GM18867 (cell line): ENCODE measurements around the gene C1orf174.

Experiments used
- ATAC-seq: cut with Tn5 transposase; IDR thresholded peaks from one replicate; pipeline ENCODE4 v1.9.1; 2021; ENCODE audit warnings: mild to moderate bottlenecking, moderate library complexity; ENCODE audit not compliant: unreplicated experiment

The C1orf174 gene

GRCh38 chr1:3898475-3898735, 1.7 kb downstream of the C1orf174 start:
- ATAC-seq, result no peak

GRCh38 chr1:3896396-3897000, 3.6 kb downstream of the C1orf174 start:
- no peak for ATAC-seq

GRCh38 chr1:3895951-3896325, 4.1 kb downstream of the C1orf174 start:
- no peak for ATAC-seq

- ATAC-seq, result no peak
These were observed 4.7 kb downstream of the C1orf174 start for GRCh38 chr1:3895279-3895950.

- no peak for ATAC-seq
These were observed 5.3 kb downstream of the C1orf174 start for GRCh38 chr1:3894626-3895278.

GRCh38 chr1:3893190-3893589, 6.9 kb downstream of the C1orf174 start:
- ATAC-seq, result no peak

GRCh38 chr1:3892748-3893147, 7.3 kb downstream of the C1orf174 start:
- no peak for ATAC-seq

- no peak for ATAC-seq
These were observed 8.7 kb downstream of the C1orf174 start for GRCh38 chr1:3891329-3891865.

GRCh38 chr1:3890389-3891328, 9.4 kb downstream of the C1orf174 start:
- no peak for ATAC-seq

- ATAC-seq, result no peak
These were observed 10.1 kb downstream of the C1orf174 start for GRCh38 chr1:3889936-3890335.

GRCh38 chr1:3888301-3888700, 11.8 kb downstream of the C1orf174 start:
- ATAC-seq, result no peak

GRCh38 chr1:3886691-3887090, 13.4 kb downstream of the C1orf174 start:
- no peak for ATAC-seq

GRCh38 chr1:3886106-3886670, 13.9 kb downstream of the C1orf174 start:
- no peak for ATAC-seq

GRCh38 chr1:3885611-3886010, 14.5 kb downstream of the C1orf174 start:
- no peak for ATAC-seq

GRCh38 chr1:3884966-3885365, 15.1 kb downstream of the C1orf174 start:
- no peak for ATAC-seq

GRCh38 chr1:3883194-3883925, 16.7 kb downstream of the C1orf174 start:
- no peak for ATAC-seq

GRCh38 chr1:3881193-3881480, 18.9 kb downstream of the C1orf174 start:
- ATAC-seq, result no peak

- no peak for ATAC-seq
These were observed 19.5 kb downstream of the C1orf174 start for GRCh38 chr1:3880429-3881192.

- no peak for ATAC-seq
These were observed 20.2 kb downstream of the C1orf174 start for GRCh38 chr1:3879787-3880428.
